ENCODE measurements around the gene TAS2R14.

The TAS2R14 gene

GRCh38 chr12:10939163-10939562 is at the start of gene TAS2R14:
TSS of gene TAS2R14 (minus strand) at chr12:10939263. CDS start at chr12:10939207, 56 bp downstream.
- DNase-seq (ENCODE audit: low read depth in 3 of 3), result no peak

- no peak for DNase-seq (ENCODE audit: low read depth in 3 of 3)
These were observed 47.7 kb upstream of the TAS2R14 start, which contains the start of gene TAS2R50 for GRCh38 chr12:10986812-10987211. TSS of gene TAS2R50 (minus strand) at chr12:10986912. CDS start at chr12:10986860, 52 bp downstream.

DNA sequence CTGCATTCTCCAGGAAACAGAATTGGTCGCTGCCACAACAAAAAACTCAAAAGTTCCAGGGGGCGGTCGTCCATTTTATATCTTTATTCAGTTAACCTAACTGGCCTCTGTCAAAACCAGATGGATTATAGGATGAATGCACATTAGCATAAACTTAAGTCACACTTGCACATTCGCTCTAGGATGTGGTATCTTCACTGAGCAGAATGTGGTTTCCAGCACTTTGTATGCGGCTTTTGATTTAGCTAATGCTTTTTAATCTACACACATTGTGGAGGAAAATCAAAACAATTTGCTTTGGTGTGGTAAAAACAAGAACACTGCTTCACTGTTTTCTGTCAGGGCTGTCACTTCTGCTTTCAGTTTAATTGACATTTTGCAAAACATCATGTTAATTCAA is 43.2 kb upstream of the TAS2R14 start:
- no peak for DNase-seq (ENCODE audit: low read depth in 3 of 3)

DNA sequence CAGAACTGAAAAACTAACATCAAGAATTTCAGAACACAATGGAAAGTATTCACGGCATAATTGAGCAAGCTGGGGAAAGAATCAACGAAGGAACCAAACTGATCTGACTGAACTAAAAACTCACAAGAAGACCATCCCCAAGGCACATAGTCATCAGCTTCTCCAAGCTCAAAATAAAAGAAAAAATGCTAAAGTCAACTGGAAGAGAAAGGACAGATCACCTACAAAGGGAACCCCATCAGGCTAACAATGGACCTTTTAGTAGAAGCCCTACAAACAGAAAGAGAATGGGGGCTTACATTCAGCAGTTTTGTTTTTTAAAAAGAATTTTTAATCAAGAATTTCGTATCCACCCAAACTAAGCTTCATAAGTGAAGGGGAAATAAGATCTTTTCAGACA is 35.9 kb upstream of the TAS2R14 start:
- DNase-seq (ENCODE audit: low read depth in 3 of 3), result no peak

DNA sequence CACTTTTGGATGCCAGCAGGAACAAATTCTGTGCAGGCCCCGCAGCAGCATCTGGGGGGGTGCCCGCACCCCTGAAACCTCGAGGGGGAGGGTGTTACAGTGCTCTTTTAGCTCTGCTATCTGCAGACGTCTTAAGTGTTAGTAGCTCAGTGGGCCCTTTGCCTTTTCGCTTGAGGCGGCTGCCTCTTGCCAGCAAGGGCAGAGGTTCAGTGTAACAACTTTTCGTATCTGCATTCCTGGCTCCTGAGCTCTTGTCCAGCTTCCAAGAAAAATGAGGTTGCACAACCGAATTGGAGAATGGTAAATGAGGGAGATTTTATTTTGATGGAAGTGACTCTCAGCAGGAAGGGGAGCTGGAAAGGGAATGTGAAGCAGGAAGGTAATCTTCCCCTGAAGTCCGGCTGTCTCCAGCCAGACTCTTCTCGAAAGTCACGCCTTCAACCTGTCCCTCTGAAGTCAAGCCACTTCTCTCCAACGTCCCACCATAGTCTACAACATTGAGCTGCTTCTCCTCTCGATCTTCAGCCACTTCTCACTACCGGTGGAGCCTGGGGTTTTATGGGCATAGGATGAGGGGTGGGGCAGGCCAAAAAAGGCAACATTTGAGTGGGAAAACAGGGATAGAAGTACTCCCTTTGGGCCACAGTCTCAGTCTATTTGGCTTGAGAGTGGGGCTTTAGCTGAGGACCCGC is 29.8 kb upstream of the TAS2R14 start:
- no peak for DNase-seq (ENCODE audit: low read depth in 3 of 3)

DNA sequence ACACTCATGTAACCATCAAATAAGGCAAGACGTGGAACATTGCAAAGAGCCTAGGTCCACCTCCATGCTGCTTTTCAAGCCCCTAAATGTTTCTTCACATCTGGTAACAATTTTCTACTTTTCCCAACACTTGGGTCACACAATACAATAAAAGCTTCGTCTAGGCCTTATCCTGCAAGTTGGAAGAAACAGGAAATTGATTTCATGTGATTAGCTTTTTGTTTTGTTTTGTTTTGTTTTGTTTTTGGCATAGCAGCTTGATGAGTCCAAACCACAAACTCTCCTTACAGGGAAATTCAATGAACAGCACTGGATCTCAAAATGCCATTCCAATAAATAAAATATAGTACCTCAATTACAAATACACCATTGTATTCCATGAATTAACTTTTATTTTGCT is 28.3 kb upstream of the TAS2R14 start:
- no peak for DNase-seq (ENCODE audit: low read depth in 3 of 3)

GRCh38 chr12:10966314-10966713 is 27.3 kb upstream of the TAS2R14 start:
- DNase-seq (ENCODE audit: low read depth in 3 of 3), result no peak

DNA sequence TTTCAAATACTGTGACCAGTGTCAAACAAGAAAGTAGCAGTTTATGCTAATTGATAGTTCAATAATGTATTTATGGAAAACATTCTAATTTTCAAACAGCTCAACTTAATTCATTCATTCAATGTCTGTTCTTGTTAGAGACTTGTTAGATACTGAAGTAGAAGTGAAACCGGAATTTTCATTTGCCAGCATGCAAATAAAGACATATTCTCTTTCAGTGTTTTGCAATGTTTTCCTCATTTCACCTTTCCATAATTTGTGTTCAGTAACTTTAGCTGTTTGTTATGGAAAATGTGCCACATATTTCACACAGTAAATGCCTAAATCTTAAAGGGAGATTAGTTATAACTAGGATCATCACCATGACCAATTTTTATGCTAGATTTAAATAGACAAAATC is 26.4 kb upstream of the TAS2R14 start:
- no peak for DNase-seq (ENCODE audit: low read depth in 3 of 3)

- no peak for DNase-seq (ENCODE audit: low read depth in 3 of 3)
These were observed 21.1 kb upstream of the TAS2R14 start for GRCh38 chr12:10960211-10960610.

DNA sequence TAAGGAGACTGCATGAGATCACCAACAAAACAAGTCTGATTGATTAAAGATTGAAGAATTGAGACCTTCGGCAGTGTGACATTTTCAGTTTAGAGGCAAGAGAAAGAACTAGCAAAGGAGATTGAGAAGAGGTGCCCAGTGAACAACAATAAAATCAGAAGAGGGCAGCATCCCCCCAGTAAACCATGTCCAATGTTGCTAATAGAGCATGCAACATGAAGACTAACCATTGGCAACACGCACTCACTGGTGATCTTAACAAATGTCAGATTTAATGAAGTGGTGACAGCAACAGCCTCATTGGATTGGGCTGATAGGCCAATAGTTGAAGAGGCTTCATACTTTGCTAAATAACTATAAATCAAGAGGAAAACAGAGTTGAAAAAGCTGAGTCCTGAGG is 20.7 kb upstream of the TAS2R14 start:
- no peak for DNase-seq (ENCODE audit: low read depth in 3 of 3)

GRCh38 chr12:10957741-10958140 is 18.7 kb upstream of the TAS2R14 start:
- DNase-seq (ENCODE audit: low read depth in 3 of 3), result no peak

- no peak for DNase-seq (ENCODE audit: low read depth in 3 of 3)
These were observed 17.0 kb upstream of the TAS2R14 start for GRCh38 chr12:10956085-10956484.

DNA sequence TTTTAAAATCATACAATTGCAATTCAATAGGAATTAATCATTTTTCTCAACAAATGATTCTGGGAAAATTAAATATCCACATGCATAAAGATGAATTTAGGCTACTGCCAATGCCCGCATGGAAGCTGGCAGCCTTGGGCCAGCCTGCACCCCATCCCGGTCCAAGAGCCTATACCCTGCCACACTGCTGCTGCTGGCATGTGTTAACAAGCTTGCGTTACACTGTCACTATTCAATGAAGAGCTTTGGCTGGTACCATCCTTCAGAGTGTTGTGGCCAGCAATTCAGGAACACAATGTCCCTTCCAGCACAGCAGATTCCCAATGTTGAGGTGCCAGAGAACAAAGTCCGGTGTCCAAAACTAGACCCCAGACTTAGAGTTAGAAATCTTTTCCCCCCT is 13.6 kb upstream of the TAS2R14 start:
- DNase-seq (ENCODE audit: low read depth in 3 of 3), result no peak

- DNase-seq (ENCODE audit: low read depth in 3 of 3), result no peak
These were observed 4.1 kb upstream of the TAS2R14 start for GRCh38 chr12:10943167-10943566.

- DNase-seq (ENCODE audit: low read depth in 3 of 3), result no peak
These were observed 3.0 kb upstream of the TAS2R14 start for GRCh38 chr12:10941916-10942607.

DNA sequence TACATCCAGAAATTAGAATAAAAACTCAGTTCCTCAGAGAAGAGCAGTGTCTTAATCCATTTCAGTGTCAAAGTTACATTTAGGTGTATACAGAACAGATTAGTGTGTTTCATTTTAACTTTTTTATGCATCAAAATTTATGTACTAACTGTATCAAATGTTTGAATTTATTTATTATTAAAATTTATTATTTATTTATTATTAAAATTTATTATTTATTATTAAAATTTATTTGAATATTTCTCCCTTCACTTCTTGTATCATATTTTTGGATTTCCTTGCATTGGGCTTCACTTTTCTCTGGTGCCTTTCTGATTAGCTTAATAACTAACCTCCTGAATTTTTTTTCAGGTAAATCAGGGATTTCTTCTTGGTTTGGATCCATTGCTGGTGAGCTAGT is 2.3 kb upstream of the TAS2R14 start:
- no peak for DNase-seq (ENCODE audit: low read depth in 3 of 3)

- DNase-seq (ENCODE audit: low read depth in 3 of 3), result no peak
These were observed 1.3 kb upstream of the TAS2R14 start for GRCh38 chr12:10940389-10940788.

GRCh38 chr12:10936506-10936905 is 2.6 kb downstream of the TAS2R14 start:
- no peak for DNase-seq (ENCODE audit: low read depth in 3 of 3)

DNA sequence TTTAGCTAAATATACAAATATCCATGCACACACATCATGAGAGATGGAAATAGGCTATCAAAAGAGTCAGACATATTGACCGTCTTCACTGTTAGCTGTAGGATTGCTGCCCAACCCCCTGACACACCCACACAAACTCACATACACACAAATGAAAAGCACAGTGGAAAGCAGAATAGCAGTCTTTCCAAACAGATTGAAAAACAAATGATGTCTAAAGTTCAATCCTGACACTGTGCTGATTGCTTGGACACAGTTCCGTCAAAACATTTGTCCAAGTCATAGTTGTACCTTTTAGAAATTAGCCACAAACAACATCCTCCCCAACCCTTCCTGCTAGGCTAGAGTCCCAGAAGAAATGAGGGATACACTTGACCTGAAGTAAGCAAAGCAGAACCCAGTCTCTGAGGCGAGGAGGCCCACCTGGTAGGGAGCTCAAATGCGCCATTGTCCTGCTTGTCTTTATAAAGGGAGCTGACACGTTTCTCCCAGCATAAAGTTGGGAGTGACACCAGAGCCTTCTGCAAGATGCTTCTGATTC is 10.2 kb downstream of the TAS2R14 start, which contains the start of gene PRH2:
Gene PRH2, plus strand, starts transcription at position 491 of the 541 bp plus-strand sequence. Its CDS starts 38 bp downstream, at position 529.
- DNase-seq (ENCODE audit: low read depth in 3 of 3), result no peak

DNA sequence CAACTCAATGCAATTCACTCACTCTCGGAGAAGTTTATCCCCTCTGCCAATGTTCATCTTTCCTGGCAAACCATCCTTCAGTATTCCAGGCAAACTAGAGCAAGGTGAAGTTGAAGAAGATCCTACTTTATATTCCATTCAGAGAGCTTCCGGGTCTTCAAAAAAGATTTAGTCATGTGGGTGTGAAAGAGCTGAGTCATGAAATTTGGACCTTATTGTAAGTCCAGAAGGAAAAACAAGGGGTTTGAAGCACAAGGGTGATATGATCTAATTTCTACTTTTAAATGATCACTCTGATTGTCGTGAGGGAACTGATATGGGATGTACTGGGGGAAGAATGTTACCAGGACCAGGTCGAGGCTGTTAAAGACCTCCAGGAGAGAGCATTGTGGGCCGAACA is 12.8 kb downstream of the TAS2R14 start:
- DNase-seq (ENCODE audit: low read depth in 3 of 3), result no peak

DNA sequence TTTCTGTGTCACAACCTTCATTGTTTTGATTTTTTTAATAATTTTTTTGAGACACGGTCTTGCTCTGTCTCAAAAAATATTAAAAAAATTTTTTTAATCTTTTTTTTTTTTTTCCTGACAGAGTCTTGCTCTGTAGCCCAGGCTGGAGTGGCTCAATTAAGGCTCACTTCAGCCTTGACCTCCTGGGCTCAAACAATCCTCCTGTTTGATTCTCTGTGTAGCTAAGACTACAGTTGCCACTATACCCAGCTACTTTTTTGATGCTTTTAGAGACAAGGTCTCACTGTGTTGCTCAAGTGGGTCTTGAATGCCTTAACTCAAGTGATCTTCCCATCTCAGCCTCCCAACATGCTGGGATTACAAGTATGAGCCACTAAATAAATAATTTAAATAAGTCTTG is 19.3 kb downstream of the TAS2R14 start:
- DNase-seq (ENCODE audit: low read depth in 3 of 3), result no peak

GRCh38 chr12:10910380-10910779 is 28.7 kb downstream of the TAS2R14 start:
- DNase-seq (ENCODE audit: low read depth in 3 of 3), result no peak

DNA sequence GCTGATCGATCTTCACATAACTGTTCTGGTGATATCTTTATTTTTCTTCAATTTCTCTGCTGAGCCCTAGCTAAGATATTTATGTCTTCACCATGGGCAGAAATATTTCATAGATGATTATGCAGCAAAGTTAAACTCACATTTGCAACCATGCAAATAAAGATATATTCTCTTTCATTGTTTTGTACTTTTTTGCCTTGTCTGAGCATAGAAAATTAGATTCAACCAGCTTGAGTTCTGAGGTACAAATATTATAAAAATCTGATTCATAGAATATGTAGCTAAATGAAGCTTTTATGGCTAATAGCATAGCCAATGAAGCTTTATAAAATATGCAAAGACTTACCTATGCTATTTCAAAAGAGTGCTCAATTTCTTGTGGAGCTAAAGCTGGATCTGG is 29.6 kb downstream of the TAS2R14 start, which contains the start of gene TAS2R13:
Gene TAS2R13, minus strand, starts transcription at position 101 of the 400 bp plus-strand sequence. CDS start 264 bp downstream, outside the sequence.
- no peak for DNase-seq (ENCODE audit: low read depth in 3 of 3)

All from stimulated activated CD4-positive, alpha-beta T cell treated with anti-CD3 and anti-CD28 coated beads, TNF-alpha, amount 100 ng/mL, for 48 hours (primary cell).